PC-9 (cell line): ENCODE measurements around the gene COMMD1. TPM values are rescaled to one million over a fixed set of nuclear protein-coding genes. Genes with fewer than 3 reads are reported as not detected.

Source experiments
- BruUV-seq: library from RNA; stranded (reverse); fragments of 400-500 nt; replicated peaks from 2 replicates; lab custom pipeline; 2021; lab: Mats Ljungman, UMichigan
- CTCF ChIA-PET: fragments of 300-600 bp; sonication (Branson Sonifier 250); formaldehyde crosslinking; loops from one replicate; lab custom pipeline; 2022; ENCODE audit warnings: antibody characterized with exemption; lab: Charles Lee
- POLR2A ChIA-PET: fragments of 300-600 bp; sonication (Branson Sonifier 250); formaldehyde crosslinking; loops from one replicate; lab custom pipeline; 2022; ENCODE audit warnings: antibody characterized with exemption; ENCODE audit not compliant: unreplicated experiment; lab: Charles Lee
- DNase-seq, 2 experiments: peaks; one replicate each; pipeline versions ENCODE4 v3.0.0 to v3.0.0-alpha.2; 2015 to 2022; ENCODE audit warnings: mixed read lengths in 1 of 2
- H2AFZ ChIP-seq: fragments of 200-600 bp; sonication (generic); 2 replicates; pipeline ENCODE4 v1.8.1; 2017; ENCODE audit warnings: antibody characterized with exemption
- H3F3A ChIP-seq: fragments of 200-600 bp; sonication (generic); 2 replicates; pipeline ENCODE4 v1.8.1; 2017; ENCODE audit warnings: antibody characterized with exemption, mild to moderate bottlenecking, low read depth; ENCODE audit not compliant: insufficient read depth
- H3K27ac ChIP-seq: fragments of 200-600 bp; sonication (generic); 2 replicates; pipeline ENCODE4 v1.6.1; 2016; ENCODE audit warnings: mixed run types
- H3K27me3 ChIP-seq: fragments of 200-600 bp; sonication (generic); 2 replicates; pipeline ENCODE4 v1.6.1; 2016; ENCODE audit warnings: low read depth, mixed run types; ENCODE audit not compliant: insufficient read depth
- H3K36me3 ChIP-seq: fragments of 200-600 bp; sonication (generic); 2 replicates; pipeline ENCODE4 v1.6.1; 2016; ENCODE audit warnings: low read depth, mixed run types
- H3K4me1 ChIP-seq: fragments of 200-600 bp; sonication (generic); replicated peaks from 2 replicates; pipeline ENCODE4 v1.6.1; 2016; ENCODE audit warnings: mixed run types; ENCODE audit not compliant: insufficient read depth
- H3K4me2 ChIP-seq: fragments of 200-600 bp; sonication (generic); 2 replicates; pipeline ENCODE4 v1.6.1; 2017; ENCODE audit warnings: mixed run types
- H3K4me3 ChIP-seq: fragments of 200-600 bp; sonication (generic); 2 replicates; pipeline ENCODE4 v1.6.1; 2016; ENCODE audit warnings: mixed run types
- H3K79me2 ChIP-seq: fragments of 200-600 bp; sonication (generic); 2 replicates; pipeline ENCODE4 v1.6.1; 2017; ENCODE audit warnings: low read depth, mixed run types
- H3K9me2 ChIP-seq: fragments of 200-600 bp; sonication (generic); 2 replicates; pipeline ENCODE4 v1.8.1; 2017; ENCODE audit warnings: mild to moderate bottlenecking; ENCODE audit not compliant: insufficient read depth
- H3K9me3 ChIP-seq: fragments of 200-600 bp; sonication (generic); 2 replicates; pipeline ENCODE4 v1.8.1; 2016; ENCODE audit warnings: low read depth; ENCODE audit not compliant: insufficient read depth
- H4K20me1 ChIP-seq: fragments of 200-600 bp; sonication (generic); 2 replicates; pipeline ENCODE4 v1.8.1; 2017; ENCODE audit not compliant: insufficient read depth
- EZH2 ChIP-seq: fragments of 200-600 bp; sonication (generic); IDR thresholded peaks from 2 replicates; pipeline ENCODE4 v1.8.0; 2017; ENCODE audit warnings: antibody characterized with exemption, low read depth
- intact Hi-C: fragments of 100-400 bp; cut with micrococcal nuclease; formaldehyde crosslinking; loops from one replicate; pipeline ENCODE4 v1.10.0; 2022; ENCODE audit not compliant: unreplicated experiment
- total RNA-seq: library from RNA; stranded (reverse); gene quantifications from 2 replicates; pipeline ENCODE4 v1.2.3, GENCODE V29; 2021
- TF ChIP-seq, protein P1 (sequence below): fragments of 200-600 bp; sonication (generic); conservative IDR thresholded peaks from 2 replicates; pipeline ENCODE4 v1.6.1; 2017; ENCODE audit warnings: mixed run types, antibody characterized with exemption, mild to moderate bottlenecking, moderate library complexity

The COMMD1 gene
- total RNA-seq, 1 experiment from 2014 or later: 16.3 TPM

GRCh38 chr2:62141142-62141740 lies 235.8 kb downstream of the COMMD1 start:
- Histone ChIP-seq H3K79me2 (no peaks in the 10 kb centered on the region), H3K9me3 (no peaks in the 10 kb centered on the region), H3F3A (no peaks in the 10 kb centered on the region), H3K36me3 (no peaks in the 10 kb centered on the region), H3K4me2 (no peak overlapping the region), H3K4me3 (no peak overlapping the region), H3K9me2 (no peaks in the 10 kb centered on the region), H2AFZ (no peak overlapping the region), H4K20me1 (no peaks in the 10 kb centered on the region), H3K4me1 (no peaks in the 10 kb centered on the region), H3K27ac (no peak overlapping the region), H3K27me3 (no peaks in the 10 kb centered on the region)
- no peak for TF ChIP-seq EZH2
- TF ChIP-seq, protein P1, sequence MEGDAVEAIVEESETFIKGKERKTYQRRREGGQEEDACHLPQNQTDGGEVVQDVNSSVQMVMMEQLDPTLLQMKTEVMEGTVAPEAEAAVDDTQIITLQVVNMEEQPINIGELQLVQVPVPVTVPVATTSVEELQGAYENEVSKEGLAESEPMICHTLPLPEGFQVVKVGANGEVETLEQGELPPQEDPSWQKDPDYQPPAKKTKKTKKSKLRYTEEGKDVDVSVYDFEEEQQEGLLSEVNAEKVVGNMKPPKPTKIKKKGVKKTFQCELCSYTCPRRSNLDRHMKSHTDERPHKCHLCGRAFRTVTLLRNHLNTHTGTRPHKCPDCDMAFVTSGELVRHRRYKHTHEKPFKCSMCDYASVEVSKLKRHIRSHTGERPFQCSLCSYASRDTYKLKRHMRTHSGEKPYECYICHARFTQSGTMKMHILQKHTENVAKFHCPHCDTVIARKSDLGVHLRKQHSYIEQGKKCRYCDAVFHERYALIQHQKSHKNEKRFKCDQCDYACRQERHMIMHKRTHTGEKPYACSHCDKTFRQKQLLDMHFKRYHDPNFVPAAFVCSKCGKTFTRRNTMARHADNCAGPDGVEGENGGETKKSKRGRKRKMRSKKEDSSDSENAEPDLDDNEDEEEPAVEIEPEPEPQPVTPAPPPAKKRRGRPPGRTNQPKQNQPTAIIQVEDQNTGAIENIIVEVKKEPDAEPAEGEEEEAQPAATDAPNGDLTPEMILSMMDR: no peak
- intact Hi-C loops: no loop called here
- no TSS peak for BruUV-seq
- ChIA-PET CTCF (no interaction called here), POLR2A (interaction anchor here (0.6 kb wide), 1 partner anchor 472 kb away, joined by 4 read pairs; no protein-coding TSS in a partner anchor)
- DNase-seq: no peak

DNA sequence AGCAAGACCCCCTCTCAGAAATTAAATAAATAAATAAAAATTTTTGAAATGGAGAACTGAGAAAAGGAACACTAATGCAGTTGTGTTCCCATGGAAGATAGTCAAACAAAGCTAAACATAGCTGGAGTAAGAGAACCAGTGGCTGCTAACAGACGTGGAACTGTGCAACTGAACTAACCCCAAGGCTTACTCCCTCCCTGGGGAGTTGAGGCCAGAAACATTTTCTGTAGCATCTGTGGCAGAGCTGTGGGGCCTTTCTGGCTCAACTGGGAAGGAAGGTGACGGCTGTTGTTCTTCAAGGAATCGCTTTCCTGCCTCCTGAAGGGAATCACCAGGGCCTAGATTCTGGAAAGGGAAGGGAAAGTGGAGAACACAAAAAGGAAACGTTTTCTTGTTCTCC lies 236.6 kb downstream of the COMMD1 start:
- H3K9me3 ChIP-seq: no peaks in the 10 kb centered on the region
- ChIA-PET POLR2A (interaction anchor here (0.6 kb wide), 1 partner anchor 472 kb away, joined by 4 read pairs; no protein-coding TSS in a partner anchor), CTCF (no interaction called here)
- intact Hi-C loops: no loop called here
- H3K27ac ChIP-seq: no peak overlapping the region
- H3K4me2 ChIP-seq: no peak overlapping the region
- no peaks in the 10 kb centered on the region for H3K27me3 ChIP-seq
- no TSS peak for BruUV-seq
- H3K9me2 ChIP-seq: no peaks in the 10 kb centered on the region
- TF ChIP-seq, protein P1: no peak
- TF ChIP-seq EZH2: no peak
- no peak for DNase-seq
- no peaks in the 10 kb centered on the region for H3F3A ChIP-seq
- H3K36me3 ChIP-seq: no peaks in the 10 kb centered on the region
- no peaks in the 10 kb centered on the region for H3K4me1 ChIP-seq
- no peaks in the 10 kb centered on the region for H3K79me2 ChIP-seq
- no peak overlapping the region for H2AFZ ChIP-seq
- H3K4me3 ChIP-seq: no peak overlapping the region
- no peaks in the 10 kb centered on the region for H4K20me1 ChIP-seq

DNA sequence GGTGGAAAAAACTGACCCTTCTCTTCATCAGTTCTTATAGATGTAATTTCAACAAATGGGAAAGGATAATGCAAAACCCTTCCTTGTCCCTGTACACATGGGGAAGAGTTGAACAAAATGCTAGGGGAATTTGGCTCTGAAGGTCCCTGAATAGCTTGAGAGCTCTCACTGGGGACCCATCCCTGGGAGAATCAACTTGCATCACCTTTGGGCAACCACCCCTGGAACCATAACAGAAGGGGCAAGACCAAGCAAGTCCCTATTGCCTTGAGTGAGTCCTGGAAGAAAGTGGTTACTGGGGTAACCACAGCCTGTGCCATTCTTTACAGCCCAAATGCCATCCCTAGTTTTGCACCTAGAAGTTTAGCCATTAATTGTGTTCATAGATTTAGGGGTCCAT lies 238.2 kb downstream of the COMMD1 start:
- DNase-seq: no peak
- no TSS peak for BruUV-seq

More for the DNA sequence above, 238.2 kb downstream of the COMMD1 start:
- CTCF ChIA-PET: no interaction called here
- H3K27ac ChIP-seq: no peak overlapping the region
- H3K4me3 ChIP-seq: no peak overlapping the region
- peaks cover 4% of the 10 kb centered on the region; the same call in 1 of the 2 replicates for H3F3A ChIP-seq
- no peaks in the 10 kb centered on the region for H3K27me3 ChIP-seq
- peaks cover 14% of the 10 kb centered on the region for H3K4me1 ChIP-seq
- TF ChIP-seq EZH2: no peak
- TF ChIP-seq, protein P1: no peak
- POLR2A ChIA-PET: no interaction called here
- no peaks in the 10 kb centered on the region for H3K79me2 ChIP-seq
- H3K4me2 ChIP-seq: no peak overlapping the region
- intact Hi-C loops: no loop called here
- no peaks in the 10 kb centered on the region for H3K9me2 ChIP-seq
- no peaks in the 10 kb centered on the region for H3K36me3 ChIP-seq
- no peaks in the 10 kb centered on the region for H3K9me3 ChIP-seq
- H2AFZ ChIP-seq: no peak overlapping the region
- no peaks in the 10 kb centered on the region for H4K20me1 ChIP-seq
